Liver (tissue), 9 donors: ENCODE data around the gene KLF2. TPM values are rescaled to one million over a fixed set of nuclear protein-coding genes. Genes with fewer than 3 reads are reported as not detected.

ENCODE experiments used
- DNase-seq: peaks from one replicate; pipeline ENCODE4 v3.0.0-alpha.2; 2017; ENCODE audit warnings: low spot score
- H3K27ac ChIP-seq, 2 donors: one replicate each; pipeline ENCODE4 v1.7.0; 2013; ENCODE audit warnings: inconsistent platforms in 2 of 2, low read length in 2 of 2, control low read depth in 1 of 2, low read depth in 1 of 2, mild to moderate bottlenecking in 1 of 2
- H3K27me3 ChIP-seq, 4 donors: one replicate each; pipeline versions ENCODE4 v1.6.1 to v1.7.0; 2013; ENCODE audit warnings: low read length in 3 of 4, inconsistent platforms in 1 of 4, mild to moderate bottlenecking in 1 of 4, moderate library complexity in 1 of 4; ENCODE audit not compliant: control insufficient read depth in 4 of 4, insufficient read depth in 4 of 4
- H3K36me3 ChIP-seq, 4 donors: one replicate each; pipeline versions ENCODE4 v1.6.1 to v1.7.0; 2013; ENCODE audit warnings: low read length in 3 of 4, mild to moderate bottlenecking in 3 of 4, low read depth in 1 of 4, moderate library complexity in 1 of 4; ENCODE audit not compliant: control insufficient read depth in 4 of 4, insufficient read depth in 3 of 4
- H3K4me1 ChIP-seq, 4 donors: one replicate each; pipeline versions ENCODE4 v1.6.1 to v1.7.0; 2013; ENCODE audit warnings: low read length in 3 of 4, mild to moderate bottlenecking in 3 of 4, moderate library complexity in 1 of 4; ENCODE audit not compliant: control insufficient read depth in 4 of 4, insufficient read depth in 4 of 4
- H3K4me3 ChIP-seq, 3 donors: one replicate each; pipeline versions ENCODE4 v1.6.1 to v1.7.0; 2013; ENCODE audit warnings: low read length in 3 of 3, control low read depth in 1 of 3, low read depth in 1 of 3, mild to moderate bottlenecking in 1 of 3
- H3K9ac ChIP-seq, 2 donors: one replicate each; pipeline ENCODE4 v1.7.0; 2013; ENCODE audit warnings: low read length in 2 of 2, mild to moderate bottlenecking in 2 of 2, moderate library complexity in 2 of 2, control low read depth in 1 of 2, low read depth in 1 of 2
- H3K9me3 ChIP-seq, 4 donors: one replicate each; pipeline versions ENCODE4 v1.6.1 to v1.7.0; 2013; ENCODE audit warnings: low read length in 3 of 4; ENCODE audit not compliant: control insufficient read depth in 4 of 4
- ATF3 ChIP-seq: IDR thresholded peaks from 2 replicates; pipeline ENCODE4 v1.6.1; 2016; ENCODE audit warnings: antibody characterized with exemption
- CTCF ChIP-seq: fragments of 150-350 bp; IDR thresholded peaks from 2 replicates; pipeline ENCODE4 v1.5.1; 2017; ENCODE audit warnings: improper control_type of control experiment, low read depth, low read length; ENCODE audit not compliant: missing input control
- EGR1 ChIP-seq, 2 donors: IDR thresholded peaks; 2 replicates each; pipeline ENCODE4 v1.6.1; 2016 to 2018; ENCODE audit warnings: antibody characterized with exemption in 2 of 2, low read depth in 2 of 2
- FOXA1 ChIP-seq: IDR thresholded peaks from 2 replicates; pipeline ENCODE4 v1.6.1; 2016; ENCODE audit warnings: antibody characterized with exemption
- FOXA2 ChIP-seq: IDR thresholded peaks from 2 replicates; pipeline ENCODE4 v1.6.1; 2016; ENCODE audit warnings: antibody characterized with exemption
- GABPA ChIP-seq, 2 donors: IDR thresholded peaks in 1 of 2; conservative IDR thresholded peaks in 1 of 2; 2 replicates each; pipeline ENCODE4 v1.6.1; 2016; ENCODE audit warnings: antibody characterized with exemption in 2 of 2, mild to moderate bottlenecking in 1 of 2, moderate library complexity in 1 of 2
- HNF4A ChIP-seq, 2 donors: conservative IDR thresholded peaks; 2 replicates each; pipeline ENCODE4 v1.6.1; 2016; ENCODE audit warnings: antibody characterized with exemption in 2 of 2, mild to moderate bottlenecking in 2 of 2
- HNF4G ChIP-seq: IDR thresholded peaks from 2 replicates; pipeline ENCODE4 v1.6.1; 2016; ENCODE audit warnings: antibody characterized with exemption
- JUND ChIP-seq, 2 donors: IDR thresholded peaks; 2 replicates each; pipeline ENCODE4 v1.6.1; 2016; ENCODE audit warnings: antibody characterized with exemption in 2 of 2
- MAX ChIP-seq: IDR thresholded peaks from 2 replicates; pipeline ENCODE4 v1.6.1; 2016; ENCODE audit warnings: antibody characterized with exemption
- NR2F2 ChIP-seq: IDR thresholded peaks from 2 replicates; pipeline ENCODE4 v1.6.1; 2016; ENCODE audit warnings: antibody characterized with exemption
- RAD21 ChIP-seq, 2 donors: IDR thresholded peaks; 2 replicates each; pipeline ENCODE4 v1.6.1; 2016; ENCODE audit warnings: antibody characterized with exemption in 2 of 2, mild to moderate bottlenecking in 2 of 2
- REST ChIP-seq: IDR thresholded peaks from 2 replicates; pipeline ENCODE4 v1.6.1; 2016; ENCODE audit warnings: antibody characterized with exemption, mild to moderate bottlenecking
- RXRA ChIP-seq, 2 donors: IDR thresholded peaks; 2 replicates each; pipeline ENCODE4 v1.6.1; 2017 to 2018; ENCODE audit warnings: antibody characterized with exemption in 2 of 2, mild to moderate bottlenecking in 1 of 2
- SP1 ChIP-seq: IDR thresholded peaks from 2 replicates; pipeline ENCODE4 v1.6.1; 2018; ENCODE audit warnings: antibody characterized with exemption, mild to moderate bottlenecking
- TAF1 ChIP-seq: conservative IDR thresholded peaks from 2 replicates; pipeline ENCODE4 v1.6.1; 2016; ENCODE audit warnings: antibody characterized with exemption, mild to moderate bottlenecking
- YY1 ChIP-seq: IDR thresholded peaks from 2 replicates; pipeline ENCODE4 v1.6.1; 2016; ENCODE audit warnings: antibody characterized with exemption, mild to moderate bottlenecking
- ZBTB33 ChIP-seq: IDR thresholded peaks from 2 replicates; pipeline ENCODE4 v1.6.1; 2016; ENCODE audit warnings: antibody characterized with exemption
- WGBS: extraction: QIAGEN DNeasy Blood & Tissue Kit; methylation state at CpG from one replicate; pipeline ENCODE4 v1.1.7; 2013; 5-methylcytosine and 5-hydroxymethylcytosine counted together
- polyA plus RNA-seq, 2 donors: library from polyadenylated mRNA; stranded (reverse) in 1 of 2; unstranded in 1 of 2; fragments of 200-250 nt in 1 of 2; fragments of >200 nt in 1 of 2; fragmentation: Nextera tagmentation in 1 of 2; extraction: Ambion mirVana in 1 of 2; gene quantifications; one replicate each; pipeline versions ENCODE4 v1.2.1 to v1.2.3, GENCODE V29; 2013 to 2015
- total RNA-seq, 2 donors: library from RNA; depleted of rRNA; stranded (reverse); fragments of >200 nt; gene quantifications; one replicate each; pipeline ENCODE4 v1.2.3, GENCODE V29; 2014
- donor health status: healthy.
- donor health status: healthy.
- donor health status: healthy.
- donor health status: healthy.
- donor health status: healthy.

KLF2 gene
- total and polyA plus RNA-seq, 4 donors, result 3.9 to 11.2 (median 4.2) TPM

- WGBS, result 23% methylated on average over 27 of the region's 27 CpGs
- peak overlapping the region; percentile 26 to 28 for H3K9ac ChIP-seq
- TF ChIP-seq FOXA2 (no peak), SP1 (peak; percentile 23), RAD21 (IDR thresholded peaks at IDR 0.05) (peak; percentile 8 to 10), MAX (peak; percentile 9), HNF4A (conservative IDR thresholded peaks at IDR 0.05) (peak in 1 of 2 donors; percentile 19), RXRA (IDR thresholded peaks at IDR 0.05) (peak in 1 of 2 donors; percentile 39), GABPA (IDR thresholded peaks at IDR 0.05 in 1 of 2, conservative IDR thresholded peaks at IDR 0.05 in 1 of 2) (no peak), NR2F2 (peak; percentile 60)
- no peaks in the 10 kb centered on the region for H3K27me3 ChIP-seq
- H3K27ac ChIP-seq, result peak overlapping the region; percentile 60 to 86
- no peaks in the 10 kb centered on the region for H3K36me3 ChIP-seq
- no peak for DNase-seq
- H3K9me3 ChIP-seq, result no peaks in the 10 kb centered on the region
- H3K4me3 ChIP-seq, result peak overlapping the region in 1 of 3 donors; percentile 12
- H3K4me1 ChIP-seq, result peaks cover 0 to 11% (median 8%) of the 10 kb centered on the region in 4 donors
These were observed 31.2 kb upstream of the KLF2 start for GRCh38 chr19:16293118-16294091.

GRCh38 chr19:16295057-16295456, 29.6 kb upstream of the KLF2 start:
- H3K9ac ChIP-seq, result no peak overlapping the region
- TF ChIP-seq CTCF (no peak), HNF4A (conservative IDR thresholded peaks at IDR 0.05) (no peak), ATF3 (no peak), HNF4G (no peak), YY1 (no peak), FOXA2 (no peak), JUND (IDR thresholded peaks at IDR 0.05) (no peak), MAX (no peak), REST (no peak), RXRA (IDR thresholded peaks at IDR 0.05) (no peak), SP1 (no peak), ZBTB33 (no peak), FOXA1 (no peak), TAF1 (no peak), NR2F2 (no peak), EGR1 (IDR thresholded peaks at IDR 0.05; ENCODE audit: low read depth in 2 of 2) (no peak), GABPA (IDR thresholded peaks at IDR 0.05 in 1 of 2, conservative IDR thresholded peaks at IDR 0.05 in 1 of 2) (no peak), RAD21 (IDR thresholded peaks at IDR 0.05) (no peak)
- H3K4me3 ChIP-seq, result no peak overlapping the region
- peaks cover 0 to 11% (median 8%) of the 10 kb centered on the region in 4 donors for H3K4me1 ChIP-seq
- no peaks in the 10 kb centered on the region for H3K36me3 ChIP-seq
- 82% methylated on average over 12 of the region's 12 CpGs for WGBS
- H3K27ac ChIP-seq, result no peak overlapping the region
- H3K27me3 ChIP-seq, result no peaks in the 10 kb centered on the region
- H3K9me3 ChIP-seq, result no peaks in the 10 kb centered on the region
- no peak for DNase-seq
